GM12891 (cell line): ENCODE measurements around the gene APOF.
A peak's percentile ranks its signal among the peaks of the same experiment; 100 is the strongest.

Experiments
- DNase-seq: peaks from one replicate; pipeline ENCODE4 v3.0.0; 2011; ENCODE audit warnings: low spot score; ENCODE audit not compliant: insufficient read length
- FAIRE-seq: peaks from 2 replicates; lab custom pipeline; 2011; peaks lifted over from hg19 to GRCh38; lab: Jason Lieb, UNC
- PAX5 ChIP-seq: IDR thresholded peaks from 2 replicates; pipeline ENCODE4 v1.6.1; 2011; ENCODE audit warnings: low read length, moderate library complexity, mild to moderate bottlenecking; ENCODE audit not compliant: insufficient read depth, severe bottlenecking
- POLR2A ChIP-seq: IDR thresholded peaks from 2 replicates; pipeline ENCODE4 v1.6.1; 2011; ENCODE audit warnings: low read depth, low read length, control low read depth
- POLR2AphosphoS5 ChIP-seq: IDR thresholded peaks from 2 replicates; pipeline ENCODE4 v1.6.1; 2011; ENCODE audit warnings: low read depth, low read length, control low read depth
- POU2F2 ChIP-seq: IDR thresholded peaks from 2 replicates; pipeline ENCODE4 v1.6.1; 2011; ENCODE audit warnings: low read depth, mild to moderate bottlenecking, control low read depth, low read length, moderate library complexity
- SPI1 ChIP-seq: IDR thresholded peaks from 2 replicates; pipeline ENCODE4 v1.6.1; 2011; ENCODE audit warnings: low read depth, low read length, control low read depth
- TAF1 ChIP-seq: IDR thresholded peaks from 2 replicates; pipeline ENCODE4 v1.6.1; 2011; ENCODE audit warnings: low read depth, low read length, control low read depth

APOF gene

DNA sequence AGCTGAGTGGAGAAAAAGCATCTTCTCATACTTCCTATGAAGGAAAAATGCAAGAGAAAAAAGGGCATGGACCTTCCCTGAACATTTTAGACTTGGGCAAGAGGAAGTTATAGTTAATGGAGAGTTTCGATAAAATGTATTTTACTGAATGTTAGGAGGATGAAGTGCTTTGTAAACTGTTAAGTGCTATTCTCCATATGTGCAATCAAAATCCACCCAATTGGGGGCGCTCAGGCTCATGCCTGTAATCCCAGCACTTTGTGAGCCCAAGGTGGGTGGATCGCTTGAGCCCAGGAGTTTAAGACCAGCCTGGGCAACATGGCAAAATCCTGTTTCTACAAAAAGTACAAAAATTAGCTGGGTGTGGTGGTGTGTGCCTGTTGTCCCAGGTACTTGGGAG, 45.0 kb downstream of the APOF start:
- no peak for TF ChIP-seq POLR2AphosphoS5
- TF ChIP-seq TAF1 = no peak
- TF ChIP-seq POU2F2 = no peak
- TF ChIP-seq SPI1 = no peak
- no peak for TF ChIP-seq PAX5
- no peak for TF ChIP-seq POLR2A
- DNase-seq (no peak), FAIRE-seq (no peak)

DNA sequence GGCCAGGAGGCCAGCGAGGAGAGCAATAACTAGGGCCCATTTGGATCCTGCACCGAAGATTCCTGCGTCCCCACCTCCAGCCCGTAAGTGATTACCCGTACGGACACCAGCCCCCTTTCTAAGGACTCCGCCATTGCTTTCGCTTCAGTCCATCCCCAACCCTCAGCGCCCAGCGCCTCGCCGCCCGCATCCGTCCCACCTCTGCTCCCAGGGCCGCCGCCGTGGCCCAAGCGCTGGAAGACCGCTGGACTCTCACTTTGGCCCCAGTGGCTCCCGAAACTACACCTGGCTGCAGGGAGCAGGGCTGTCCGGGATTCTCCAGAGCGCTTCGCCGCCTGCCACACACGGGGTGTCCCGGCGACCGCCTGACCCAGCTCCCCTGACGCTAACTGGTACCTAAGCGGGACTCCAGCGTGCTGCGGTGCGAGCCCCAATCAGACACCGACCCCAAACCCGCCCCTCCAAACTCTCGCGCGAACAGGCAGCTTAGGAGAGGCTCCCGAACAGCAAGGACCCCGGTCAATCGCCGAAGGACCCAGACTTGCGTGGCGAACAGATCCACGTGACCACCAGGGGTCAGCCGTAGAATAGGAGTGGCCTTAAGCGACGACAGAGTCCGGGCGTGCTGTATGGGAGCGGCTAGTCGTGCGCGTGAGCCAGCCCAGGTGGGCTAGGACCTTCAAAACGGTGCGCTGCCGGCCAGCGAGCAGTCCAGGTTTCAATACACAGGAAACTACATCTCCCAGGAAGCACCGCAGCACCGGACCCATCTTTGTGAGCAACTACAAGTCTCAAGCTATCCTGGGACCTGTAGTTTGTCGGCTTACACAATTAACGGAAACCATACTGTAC, 46.8 kb downstream of the APOF start, which contains the start of gene CNPY2:
Gene CNPY2 (minus strand): TSS at position 367 of the 852 bp plus-strand sequence. CDS start 771 bp downstream, outside the sequence.
- DNase-seq = peak; percentile 94
- peak; percentile 97 for FAIRE-seq
- no peak for TF ChIP-seq SPI1
- TF ChIP-seq POLR2AphosphoS5 = peak; percentile 88
- peak; percentile 87 for TF ChIP-seq POLR2A
- 0 out of 2 replicates have a peak, but pooled peaks have one; percentile 41 for TF ChIP-seq POU2F2
- TF ChIP-seq TAF1 = peak; percentile 79

DNA sequence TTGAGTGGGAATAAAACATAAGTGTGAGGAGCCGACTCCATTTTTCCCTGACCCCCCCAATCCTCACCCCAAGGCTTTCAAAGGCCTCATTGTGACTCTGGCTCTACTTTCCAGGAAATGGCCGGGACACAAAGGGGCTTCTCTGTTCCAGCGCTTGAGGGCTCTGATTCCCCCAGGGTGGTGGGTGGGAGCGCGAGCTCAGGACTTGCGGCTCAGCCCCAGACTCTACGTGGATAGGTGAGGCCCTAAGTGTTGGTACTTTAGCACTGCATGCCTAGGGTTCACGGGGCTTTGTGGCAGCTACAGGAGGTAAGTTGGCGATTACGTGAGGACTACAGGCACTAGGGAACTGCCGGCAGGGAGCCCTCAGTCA, 47.4 kb downstream of the APOF start:
- peak; percentile 50 for FAIRE-seq
- TF ChIP-seq POU2F2 (no peak), TAF1 (no peak), PAX5 (no peak), POLR2A (no peak), POLR2AphosphoS5 (no peak), SPI1 (no peak)
- DNase-seq = no peak

DNA sequence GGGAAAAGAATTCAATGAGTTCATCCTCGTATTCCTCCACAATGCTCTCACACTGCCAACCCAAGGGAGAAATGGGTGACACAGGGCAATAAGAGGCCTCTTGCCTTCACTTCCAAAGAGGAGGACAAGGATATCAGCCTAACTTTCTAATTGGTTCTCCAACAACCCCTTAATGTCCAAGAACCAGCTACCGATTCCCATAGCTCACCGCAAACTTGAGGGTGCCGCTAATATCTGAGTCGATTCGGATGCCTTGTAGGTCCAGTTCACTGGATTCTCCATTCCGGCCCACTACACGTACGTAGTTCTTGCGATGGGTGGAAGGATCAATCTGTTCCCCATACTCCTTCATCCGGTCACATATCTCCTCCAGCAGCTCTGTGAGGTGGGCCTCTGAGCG, 51.7 kb downstream of the APOF start:
- DNase-seq (no peak), FAIRE-seq (no peak)
- TF ChIP-seq POU2F2 (no peak), POLR2A (peak; percentile 51; the same call in 1 of the 2 replicates), SPI1 (no peak), PAX5 (no peak), TAF1 (no peak), POLR2AphosphoS5 (peak; percentile 27; the same call in 1 of the 2 replicates)
